Measurements from ENCODE around the gene MYH15. TPM values are rescaled to one million over a fixed set of nuclear protein-coding genes. Genes with fewer than 3 reads are reported as not detected.

Gene MYH15
- total RNA-seq, 1 donor from 2014 or later, result 0.75 TPM

DNA sequence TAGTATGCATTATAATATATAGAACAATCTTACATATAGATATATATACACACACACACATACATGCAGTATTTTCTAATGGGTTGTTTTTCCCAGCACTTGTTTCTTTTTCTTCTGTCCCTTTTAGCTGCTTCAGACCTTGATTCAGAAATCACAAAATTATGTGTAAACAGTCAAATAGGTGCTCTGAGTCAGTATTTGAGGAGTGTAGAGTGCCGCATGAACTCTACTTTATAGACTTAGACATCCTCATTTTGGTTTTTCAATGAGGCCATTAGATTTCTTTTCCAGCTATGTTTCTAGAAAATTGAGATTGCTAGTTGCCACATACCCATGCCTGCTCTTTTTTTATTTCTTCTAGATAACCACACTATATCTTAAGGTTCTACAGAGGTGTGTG lies 155.8 kb downstream of the MYH15 start:
- TF ChIP-seq, protein P1, sequence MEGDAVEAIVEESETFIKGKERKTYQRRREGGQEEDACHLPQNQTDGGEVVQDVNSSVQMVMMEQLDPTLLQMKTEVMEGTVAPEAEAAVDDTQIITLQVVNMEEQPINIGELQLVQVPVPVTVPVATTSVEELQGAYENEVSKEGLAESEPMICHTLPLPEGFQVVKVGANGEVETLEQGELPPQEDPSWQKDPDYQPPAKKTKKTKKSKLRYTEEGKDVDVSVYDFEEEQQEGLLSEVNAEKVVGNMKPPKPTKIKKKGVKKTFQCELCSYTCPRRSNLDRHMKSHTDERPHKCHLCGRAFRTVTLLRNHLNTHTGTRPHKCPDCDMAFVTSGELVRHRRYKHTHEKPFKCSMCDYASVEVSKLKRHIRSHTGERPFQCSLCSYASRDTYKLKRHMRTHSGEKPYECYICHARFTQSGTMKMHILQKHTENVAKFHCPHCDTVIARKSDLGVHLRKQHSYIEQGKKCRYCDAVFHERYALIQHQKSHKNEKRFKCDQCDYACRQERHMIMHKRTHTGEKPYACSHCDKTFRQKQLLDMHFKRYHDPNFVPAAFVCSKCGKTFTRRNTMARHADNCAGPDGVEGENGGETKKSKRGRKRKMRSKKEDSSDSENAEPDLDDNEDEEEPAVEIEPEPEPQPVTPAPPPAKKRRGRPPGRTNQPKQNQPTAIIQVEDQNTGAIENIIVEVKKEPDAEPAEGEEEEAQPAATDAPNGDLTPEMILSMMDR (conservative IDR thresholded peaks at IDR 0.05; ENCODE audit: low read depth, low read length), result no peak
- H3K4me3 ChIP-seq (ENCODE audit: low read depth, low read length), result no peak overlapping the region
- DNase-seq (ENCODE audit: low read depth), result no peak

DNA sequence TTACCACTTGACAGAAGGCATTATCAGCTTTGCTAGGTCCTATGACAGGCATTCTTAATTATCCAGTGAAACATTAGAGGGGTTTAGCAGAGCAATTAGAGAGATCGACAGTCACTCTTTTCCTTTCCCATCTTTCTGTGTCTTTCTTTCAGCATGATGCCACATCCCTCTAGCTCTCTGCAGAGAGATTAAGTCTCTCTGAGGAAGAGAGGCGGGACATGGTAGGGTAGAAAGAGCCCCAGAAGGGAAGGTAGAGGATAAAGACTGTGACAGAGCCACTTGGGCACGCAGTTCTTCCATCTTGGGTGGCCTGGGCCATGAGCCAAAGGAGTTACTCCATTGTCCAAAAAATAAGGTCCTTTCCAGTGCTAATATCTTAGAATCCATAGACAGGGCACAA lies 158.2 kb downstream of the MYH15 start:
- TF ChIP-seq, protein P1 (conservative IDR thresholded peaks at IDR 0.05; ENCODE audit: low read depth, low read length), result no peak
- H3K4me3 ChIP-seq (ENCODE audit: low read depth, low read length), result no peak overlapping the region
- no peak for DNase-seq (ENCODE audit: low read depth)

DNA sequence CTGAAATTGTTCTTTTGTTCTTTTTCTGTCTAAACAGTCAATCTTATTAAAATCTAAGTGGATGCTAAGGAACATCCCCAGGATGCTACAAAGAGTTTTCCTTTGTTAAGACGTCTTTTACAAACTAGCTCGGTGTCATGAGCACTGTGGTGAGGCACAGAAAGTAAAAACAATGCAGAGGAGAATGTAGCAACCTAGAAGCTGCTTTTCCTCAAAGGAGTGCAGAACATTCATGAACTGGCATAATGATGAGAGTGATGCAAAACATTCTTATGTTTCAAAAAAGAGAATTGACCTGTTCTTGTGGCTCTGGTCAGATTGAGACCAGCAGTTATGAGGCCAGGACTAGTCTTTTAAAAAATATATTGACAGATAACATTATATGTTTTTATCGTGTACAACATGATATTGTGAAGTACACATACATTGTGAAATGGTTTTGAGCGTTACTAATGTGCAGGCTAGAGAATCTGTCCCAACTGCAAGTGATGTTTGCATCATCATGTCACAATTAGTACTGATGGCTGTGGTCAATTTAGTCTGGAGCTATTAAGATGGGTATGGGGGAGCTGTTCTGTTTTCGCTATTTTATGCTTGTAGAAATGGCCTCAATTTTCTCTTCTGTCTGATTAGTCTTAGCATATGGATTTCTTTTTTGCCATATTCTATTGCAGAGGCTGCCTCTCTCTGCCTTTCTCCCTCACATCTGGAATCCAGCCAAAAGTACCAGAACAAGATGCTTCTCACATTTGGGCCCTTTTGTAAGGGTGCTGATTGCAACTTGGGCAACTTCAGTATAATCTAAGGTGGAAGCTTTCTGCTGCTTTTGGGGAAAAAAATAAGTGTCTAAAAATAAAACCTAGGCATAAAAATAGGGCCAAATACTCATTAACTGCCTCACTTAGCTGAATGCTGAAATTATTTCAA lies 163.8 kb downstream of the MYH15 start:
- DNase-seq (ENCODE audit: low read depth), result no peak
- no peak overlapping the region for H3K4me3 ChIP-seq (ENCODE audit: low read depth, low read length)
- TF ChIP-seq, protein P1 (conservative IDR thresholded peaks at IDR 0.05; ENCODE audit: low read depth, low read length), result no peak

DNA sequence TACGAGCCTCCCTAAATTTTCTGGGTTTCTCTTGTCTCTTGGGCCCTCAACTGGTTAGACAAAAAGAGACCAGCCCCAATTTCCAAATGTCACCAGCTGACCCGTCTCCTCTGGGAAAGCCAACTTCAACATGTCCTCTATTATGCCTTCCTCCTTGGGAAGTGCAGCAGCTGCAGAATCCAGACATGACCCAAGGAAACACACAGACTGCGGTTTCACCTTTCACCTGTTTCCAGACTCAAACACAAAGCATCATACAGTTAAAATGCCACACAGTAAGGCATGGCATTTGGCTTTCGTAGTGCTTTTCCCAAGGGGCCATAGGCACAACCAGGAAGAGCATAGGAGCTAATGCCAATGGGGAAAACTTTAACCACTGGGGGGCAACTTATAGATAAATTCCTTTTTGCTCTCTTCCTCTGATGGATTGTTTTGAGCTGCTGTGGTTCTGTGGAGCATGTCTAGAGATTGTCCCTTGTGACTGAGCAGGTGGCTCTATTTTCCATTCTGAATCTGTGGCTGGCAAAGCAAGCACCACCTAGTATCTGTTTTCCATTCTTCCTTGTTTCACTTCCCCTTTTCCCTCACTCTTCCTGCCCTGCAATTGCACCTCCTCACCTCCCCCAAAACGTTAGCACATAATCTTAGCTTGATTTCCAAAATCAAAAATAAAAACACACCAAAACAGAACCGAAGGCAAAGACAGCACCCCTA lies 164.7 kb downstream of the MYH15 start:
- DNase-seq (ENCODE audit: low read depth), result no peak
- no peak overlapping the region for H3K4me3 ChIP-seq (ENCODE audit: low read depth, low read length)
- TF ChIP-seq, protein P1 (conservative IDR thresholded peaks at IDR 0.05; ENCODE audit: low read depth, low read length), result peak; percentile 6

DNA sequence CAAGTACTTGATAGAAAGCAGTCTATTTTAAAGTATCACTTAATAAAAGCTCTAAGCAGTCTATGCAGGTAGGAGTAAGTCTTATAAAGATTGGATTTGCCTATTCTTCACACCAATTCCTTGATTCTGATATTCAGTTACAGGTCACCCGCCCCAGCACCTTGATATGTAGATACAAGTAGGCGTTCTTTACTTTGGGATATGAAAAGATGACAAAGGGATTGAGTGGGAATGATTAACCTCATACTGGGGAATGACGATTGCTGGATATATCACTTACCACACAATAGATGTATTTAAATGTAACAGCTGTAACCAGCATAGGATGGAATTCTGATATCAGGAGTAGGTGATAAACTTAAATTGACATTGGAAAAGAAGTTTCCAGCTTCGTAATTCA lies 166.9 kb downstream of the MYH15 start:
- no peak for DNase-seq (ENCODE audit: low read depth)
- TF ChIP-seq, protein P1 (conservative IDR thresholded peaks at IDR 0.05; ENCODE audit: low read depth, low read length), result no peak

DNA sequence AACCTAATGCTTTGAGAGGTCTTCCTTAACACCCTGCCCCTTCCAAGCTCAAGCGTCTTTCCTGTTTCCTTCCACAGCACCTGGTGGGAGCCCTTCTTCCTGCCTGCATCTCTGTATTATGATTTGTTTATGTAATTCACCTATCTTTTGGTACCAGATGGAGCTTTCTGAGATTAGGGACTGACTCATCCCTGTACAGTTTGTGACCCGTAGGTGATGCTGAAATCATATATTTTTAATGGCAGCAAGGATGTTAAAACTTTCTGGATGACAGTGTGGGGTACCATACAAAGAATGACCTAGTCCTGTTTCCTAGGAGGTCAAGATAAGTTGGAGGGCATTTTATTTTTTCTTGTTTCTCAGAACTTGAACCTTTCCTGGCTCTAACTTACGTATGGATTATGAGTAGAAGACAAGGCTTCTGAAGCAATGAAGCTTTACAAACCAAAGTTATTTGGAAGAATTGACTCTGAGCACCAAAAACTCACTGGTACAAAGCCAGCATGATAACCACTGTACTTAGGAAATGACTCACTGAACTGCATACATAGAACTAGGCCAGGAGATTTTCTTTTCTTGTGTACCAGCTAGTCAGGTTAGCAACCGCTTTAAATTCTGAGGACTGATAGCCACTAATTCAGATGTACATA lies 167.4 kb downstream of the MYH15 start:
- TF ChIP-seq, protein P1 (conservative IDR thresholded peaks at IDR 0.05; ENCODE audit: low read depth, low read length), result no peak
- H3K4me3 ChIP-seq (ENCODE audit: low read depth, low read length), result no peak overlapping the region
- DNase-seq (ENCODE audit: low read depth), result no peak

More for the DNA sequence above, 166.9 kb downstream of the MYH15 start:
- no peak overlapping the region for H3K4me3 ChIP-seq (ENCODE audit: low read depth, low read length)
